ENCODE data around the gene GOSR1.

DNA sequence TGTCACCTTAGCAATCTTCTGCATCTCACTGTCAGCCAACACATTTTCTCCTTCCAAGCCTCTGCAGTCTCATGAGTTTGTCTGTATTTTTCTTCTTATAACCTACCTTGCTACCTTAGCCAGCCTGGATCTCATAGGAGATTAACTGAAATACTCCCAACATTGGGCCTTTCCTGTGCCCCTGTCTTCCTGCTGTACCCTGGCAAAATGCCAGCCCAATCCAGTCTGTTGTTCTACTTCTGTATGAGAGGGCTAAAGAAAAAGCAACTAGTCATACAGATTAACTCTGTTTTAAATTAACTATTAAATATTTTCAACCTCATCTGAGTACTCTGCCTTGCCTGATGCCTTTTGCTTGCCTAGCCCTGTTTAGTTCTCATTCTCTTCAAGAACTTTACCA is 18.4 kb downstream of the GOSR1 start:
- TF ChIP-seq YY1 (IDR thresholded peaks at IDR 0.05; ENCODE audit: insufficient read depth, insufficient read length) (no peak), ZNF274 (IDR thresholded peaks at IDR 0.05; ENCODE audit: low read depth, low read length) (no peak), SUZ12 (IDR thresholded peaks at IDR 0.05; ENCODE audit: extremely low read depth, insufficient read depth, insufficient read length) (no peak)

Measured in NT2/D1 (cell line).